Measurements from ENCODE around the gene FHAD1.

FHAD1 gene

GRCh38 chr1:15207829-15208429 is 39.1 kb upstream of the FHAD1 start:
- H3K4me1 ChIP-seq (ENCODE audit: control insufficient read depth, insufficient read depth, low read length, unreplicated experiment): no peaks in the 10 kb centered on the region
- H3K79me2 ChIP-seq (ENCODE audit: control insufficient read depth, insufficient read depth, low read length, unreplicated experiment): no peaks in the 10 kb centered on the region
- no peaks in the 10 kb centered on the region for H3K36me3 ChIP-seq (ENCODE audit: insufficient read depth, low read length)
- H3K27me3 ChIP-seq (ENCODE audit: insufficient read depth, low read length): no peaks in the 10 kb centered on the region
- no peak overlapping the region for H2AFZ ChIP-seq (ENCODE audit: low read length, unreplicated experiment)
- no peak overlapping the region for H3K4me3 ChIP-seq (ENCODE audit: low read depth, low read length)
- H3K27ac ChIP-seq (ENCODE audit: low read depth, low read length): no peak overlapping the region

- Histone ChIP-seq H3K79me2 (ENCODE audit: control insufficient read depth, insufficient read depth, low read length, unreplicated experiment) (no peaks in the 10 kb centered on the region), H3K27ac (ENCODE audit: low read depth, low read length) (no peak overlapping the region)
Observed at GRCh38 chr1:15210651-15211375, 36.2 kb upstream of the FHAD1 start.

DNA sequence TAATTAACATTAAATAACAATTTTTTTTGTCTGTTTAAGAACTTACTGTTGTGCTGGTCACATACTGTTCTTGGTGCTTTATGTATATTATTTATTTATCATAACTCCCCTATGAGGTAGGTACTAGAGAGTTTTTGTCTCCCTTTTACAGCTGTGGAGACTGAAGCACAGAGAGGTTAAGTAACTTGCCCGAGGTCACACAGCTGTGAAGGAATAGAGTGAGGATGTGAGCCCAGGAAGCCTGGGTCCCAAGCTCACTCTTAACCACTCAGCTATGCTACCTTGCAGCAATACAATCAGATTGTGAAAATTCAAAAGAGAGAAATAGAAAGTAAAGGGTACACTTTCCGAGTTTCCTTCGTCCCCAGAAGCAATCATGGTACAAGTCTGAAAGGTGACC is 35.6 kb upstream of the FHAD1 start:
- H3K4me1 ChIP-seq (ENCODE audit: control insufficient read depth, insufficient read depth, low read length, unreplicated experiment): no peaks in the 10 kb centered on the region
- no peak overlapping the region for H2AFZ ChIP-seq (ENCODE audit: low read length, unreplicated experiment)
- H3K27me3 ChIP-seq (ENCODE audit: insufficient read depth, low read length): no peaks in the 10 kb centered on the region
- no peak overlapping the region for H3K27ac ChIP-seq (ENCODE audit: low read depth, low read length)
- H3K36me3 ChIP-seq (ENCODE audit: insufficient read depth, low read length): no peaks in the 10 kb centered on the region
- H3K4me3 ChIP-seq (ENCODE audit: low read depth, low read length): no peak overlapping the region
- no peaks in the 10 kb centered on the region for H3K79me2 ChIP-seq (ENCODE audit: control insufficient read depth, insufficient read depth, low read length, unreplicated experiment)

More at GRCh38 chr1:15210651-15211375, 36.2 kb upstream of the FHAD1 start:
- Histone ChIP-seq H3K4me1 (ENCODE audit: control insufficient read depth, insufficient read depth, low read length, unreplicated experiment) (no peaks in the 10 kb centered on the region), H3K4me3 (ENCODE audit: low read depth, low read length) (no peak overlapping the region), H3K36me3 (ENCODE audit: insufficient read depth, low read length) (no peaks in the 10 kb centered on the region), H2AFZ (ENCODE audit: low read length, unreplicated experiment) (no peak overlapping the region), H3K27me3 (ENCODE audit: insufficient read depth, low read length) (no peaks in the 10 kb centered on the region)

DNA sequence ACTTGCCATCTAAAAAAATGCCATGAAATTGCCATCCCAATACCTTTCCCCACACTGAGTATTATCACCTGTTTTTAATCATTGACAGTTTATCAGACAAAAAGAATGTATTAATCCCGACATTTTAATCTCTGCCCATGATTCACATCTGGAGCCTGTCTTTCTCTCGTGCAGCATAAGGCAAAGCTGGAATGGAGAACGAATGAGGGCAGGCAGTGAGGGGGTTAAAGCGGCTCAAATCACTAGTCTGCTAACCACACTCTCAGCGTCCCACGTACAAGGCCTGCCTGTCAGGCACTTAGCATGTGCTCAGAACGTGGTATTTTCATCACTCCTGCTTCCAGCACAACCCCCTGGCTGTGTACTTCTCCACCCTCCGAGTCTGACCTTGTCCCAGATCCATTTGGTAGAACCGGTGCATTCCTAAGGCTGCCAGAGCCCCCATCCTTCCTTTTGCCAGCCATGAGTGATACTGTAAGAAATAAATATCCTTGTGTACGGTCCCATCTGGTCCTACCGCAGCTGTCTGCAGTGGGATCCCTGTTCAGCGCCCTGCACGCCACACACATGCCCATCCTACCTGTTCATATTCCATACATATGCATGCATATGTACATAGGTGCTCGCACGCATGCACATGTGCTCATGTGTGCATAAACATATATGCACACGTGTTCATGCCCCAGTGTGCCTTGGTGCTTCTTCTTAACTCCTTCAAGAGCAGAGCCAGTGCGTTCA is 34.6 kb upstream of the FHAD1 start:
- Histone ChIP-seq H3K79me2 (ENCODE audit: control insufficient read depth, insufficient read depth, low read length, unreplicated experiment) (no peaks in the 10 kb centered on the region), H3K27me3 (ENCODE audit: insufficient read depth, low read length) (no peaks in the 10 kb centered on the region), H2AFZ (ENCODE audit: low read length, unreplicated experiment) (no peak overlapping the region), H3K27ac (ENCODE audit: low read depth, low read length) (no peak overlapping the region), H3K4me1 (ENCODE audit: control insufficient read depth, insufficient read depth, low read length, unreplicated experiment) (no peaks in the 10 kb centered on the region), H3K4me3 (ENCODE audit: low read depth, low read length) (no peak overlapping the region), H3K36me3 (ENCODE audit: insufficient read depth, low read length) (no peaks in the 10 kb centered on the region)

DNA sequence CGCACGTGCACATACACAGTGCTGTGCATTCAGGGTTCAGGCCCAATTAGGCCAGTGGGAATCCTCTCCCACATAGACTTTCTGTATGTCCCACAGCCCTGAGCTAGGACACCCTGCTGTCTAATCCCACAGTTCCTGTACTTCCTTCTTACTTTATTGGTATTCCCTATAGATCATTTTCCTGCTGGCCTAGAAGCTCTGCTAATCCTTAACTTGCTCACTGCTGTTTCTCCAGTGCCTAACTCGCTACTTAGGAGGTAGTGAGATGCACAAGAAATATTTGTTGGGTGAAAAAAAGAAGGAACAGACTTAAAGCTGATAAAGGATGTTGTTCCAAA is 34.1 kb upstream of the FHAD1 start:
- Histone ChIP-seq H3K36me3 (ENCODE audit: insufficient read depth, low read length) (no peaks in the 10 kb centered on the region), H3K27me3 (ENCODE audit: insufficient read depth, low read length) (no peaks in the 10 kb centered on the region), H3K27ac (ENCODE audit: low read depth, low read length) (no peak overlapping the region), H3K4me1 (ENCODE audit: control insufficient read depth, insufficient read depth, low read length, unreplicated experiment) (no peaks in the 10 kb centered on the region), H2AFZ (ENCODE audit: low read length, unreplicated experiment) (no peak overlapping the region), H3K4me3 (ENCODE audit: low read depth, low read length) (no peak overlapping the region), H3K79me2 (ENCODE audit: control insufficient read depth, insufficient read depth, low read length, unreplicated experiment) (no peaks in the 10 kb centered on the region)

- Histone ChIP-seq H2AFZ (ENCODE audit: low read length, unreplicated experiment) (no peak overlapping the region), H3K79me2 (ENCODE audit: control insufficient read depth, insufficient read depth, low read length, unreplicated experiment) (no peaks in the 10 kb centered on the region), H3K36me3 (ENCODE audit: insufficient read depth, low read length) (no peaks in the 10 kb centered on the region), H3K4me3 (ENCODE audit: low read depth, low read length) (no peak overlapping the region), H3K27ac (ENCODE audit: low read depth, low read length) (no peak overlapping the region), H3K4me1 (ENCODE audit: control insufficient read depth, insufficient read depth, low read length, unreplicated experiment) (peaks cover 5% of the 10 kb centered on the region), H3K27me3 (ENCODE audit: insufficient read depth, low read length) (no peaks in the 10 kb centered on the region)
Observed at GRCh38 chr1:15213341-15213821, 33.6 kb upstream of the FHAD1 start.

- Histone ChIP-seq H2AFZ (ENCODE audit: low read length, unreplicated experiment) (no peak overlapping the region), H3K27ac (ENCODE audit: low read depth, low read length) (no peak overlapping the region), H3K4me3 (ENCODE audit: low read depth, low read length) (no peak overlapping the region), H3K27me3 (ENCODE audit: insufficient read depth, low read length) (no peaks in the 10 kb centered on the region), H3K4me1 (ENCODE audit: control insufficient read depth, insufficient read depth, low read length, unreplicated experiment) (peaks cover 9% of the 10 kb centered on the region), H3K36me3 (ENCODE audit: insufficient read depth, low read length) (no peaks in the 10 kb centered on the region), H3K79me2 (ENCODE audit: control insufficient read depth, insufficient read depth, low read length, unreplicated experiment) (no peaks in the 10 kb centered on the region)
Observed at GRCh38 chr1:15214527-15214926, 32.5 kb upstream of the FHAD1 start.

- H3K27me3 ChIP-seq (ENCODE audit: insufficient read depth, low read length): no peaks in the 10 kb centered on the region
- no peak overlapping the region for H3K27ac ChIP-seq (ENCODE audit: low read depth, low read length)
- H2AFZ ChIP-seq (ENCODE audit: low read length, unreplicated experiment): no peak overlapping the region
- no peaks in the 10 kb centered on the region for H3K79me2 ChIP-seq (ENCODE audit: control insufficient read depth, insufficient read depth, low read length, unreplicated experiment)
- H3K4me1 ChIP-seq (ENCODE audit: control insufficient read depth, insufficient read depth, low read length, unreplicated experiment): peaks cover 9% of the 10 kb centered on the region
- no peak overlapping the region for H3K4me3 ChIP-seq (ENCODE audit: low read depth, low read length)
- H3K36me3 ChIP-seq (ENCODE audit: insufficient read depth, low read length): no peaks in the 10 kb centered on the region
Observed at GRCh38 chr1:15215116-15215515, 31.9 kb upstream of the FHAD1 start.

DNA sequence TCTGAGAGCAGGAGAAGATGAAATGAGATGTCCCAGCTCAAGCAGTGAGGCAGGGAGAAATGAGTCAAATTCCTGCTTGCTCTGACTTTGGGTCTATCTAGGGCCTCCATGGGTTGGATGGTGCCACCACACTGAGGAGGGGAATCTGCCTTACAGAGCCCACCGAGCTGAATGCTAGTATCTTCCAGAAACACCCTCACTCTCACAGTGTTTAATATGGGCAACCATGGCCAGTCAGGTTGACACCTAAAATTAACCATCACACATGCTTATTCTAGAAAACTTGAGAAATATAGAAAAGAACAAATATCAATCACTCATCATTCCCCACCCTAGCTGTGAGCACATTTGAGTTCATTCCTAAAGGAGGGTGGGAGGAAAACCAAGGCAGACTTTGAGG is 29.4 kb upstream of the FHAD1 start:
- Histone ChIP-seq H3K4me1 (ENCODE audit: control insufficient read depth, insufficient read depth, low read length, unreplicated experiment) (peaks cover 9% of the 10 kb centered on the region), H3K27me3 (ENCODE audit: insufficient read depth, low read length) (no peaks in the 10 kb centered on the region), H3K79me2 (ENCODE audit: control insufficient read depth, insufficient read depth, low read length, unreplicated experiment) (no peaks in the 10 kb centered on the region), H2AFZ (ENCODE audit: low read length, unreplicated experiment) (no peak overlapping the region), H3K36me3 (ENCODE audit: insufficient read depth, low read length) (no peaks in the 10 kb centered on the region), H3K27ac (ENCODE audit: low read depth, low read length) (no peak overlapping the region), H3K4me3 (ENCODE audit: low read depth, low read length) (no peak overlapping the region)

GRCh38 chr1:15218287-15219279 is 28.4 kb upstream of the FHAD1 start:
- Histone ChIP-seq H3K4me1 (ENCODE audit: control insufficient read depth, insufficient read depth, low read length, unreplicated experiment) (peaks cover 9% of the 10 kb centered on the region), H3K4me3 (ENCODE audit: low read depth, low read length) (no peak overlapping the region), H3K27ac (ENCODE audit: low read depth, low read length) (no peak overlapping the region), H3K27me3 (ENCODE audit: insufficient read depth, low read length) (no peaks in the 10 kb centered on the region), H2AFZ (ENCODE audit: low read length, unreplicated experiment) (no peak overlapping the region), H3K79me2 (ENCODE audit: control insufficient read depth, insufficient read depth, low read length, unreplicated experiment) (no peaks in the 10 kb centered on the region), H3K36me3 (ENCODE audit: insufficient read depth, low read length) (no peaks in the 10 kb centered on the region)

Data from ACC112 (cell line).